NCI-H2196 (cell line): ENCODE data around the gene LIN37.
A peak's percentile ranks its signal among the peaks of the same experiment; 100 is the strongest.

Source experiments
- DNase-seq: peaks from one replicate; lab custom pipeline; 2025; ENCODE audit not compliant: unreplicated experiment; lab: John Stamatoyannopoulos, UW

The LIN37 gene

GRCh38 chr19:35734273-35734672 is 14.1 kb upstream of the LIN37 start:
- DNase-seq = no peak

GRCh38 chr19:35734889-35735288 is 13.5 kb upstream of the LIN37 start:
- DNase-seq = no peak

GRCh38 chr19:35736913-35737886 is 11.2 kb upstream of the LIN37 start:
- DNase-seq = no peak

- no peak for DNase-seq
These were observed 10.1 kb upstream of the LIN37 start for GRCh38 chr19:35738021-35738886.

- DNase-seq = no peak
These were observed 9.5 kb upstream of the LIN37 start for GRCh38 chr19:35738887-35739229.

- DNase-seq = no peak
These were observed 8.9 kb upstream of the LIN37 start for GRCh38 chr19:35739275-35740107.

- DNase-seq = no peak
These were observed 8.3 kb upstream of the LIN37 start for GRCh38 chr19:35740108-35740422.

GRCh38 chr19:35740423-35741202 is 7.8 kb upstream of the LIN37 start:
- DNase-seq = peak; percentile 98

- no peak for DNase-seq
These were observed 7.2 kb upstream of the LIN37 start for GRCh38 chr19:35741203-35741515.

- no peak for DNase-seq
These were observed 6.2 kb upstream of the LIN37 start, which contains the start of gene IGFLR1 for GRCh38 chr19:35742121-35742724. IGFLR1 (minus strand) TSS chr19:35742452; CDS start chr19:35741180, 1,272 bp downstream.

GRCh38 chr19:35743640-35744429 is 4.5 kb upstream of the LIN37 start:
- no peak for DNase-seq

- peak; percentile 97 for DNase-seq
These were observed 3.7 kb upstream of the LIN37 start for GRCh38 chr19:35744430-35745327.

- peak; percentile 100 for DNase-seq
These were observed 2.9 kb upstream of the LIN37 start, which contains the start of the genes PSENEN and U2AF1L4 for GRCh38 chr19:35745328-35746086. PSENEN (plus strand) TSS chr19:35745651; CDS start chr19:35745931, 280 bp downstream. U2AF1L4 (minus strand) TSS chr19:35745418; CDS start chr19:35745391, 27 bp downstream.

- DNase-seq = no peak
These were observed 2.3 kb upstream of the LIN37 start for GRCh38 chr19:35746087-35746462.

GRCh38 chr19:35746531-35746930 is 1.8 kb upstream of the LIN37 start:
- no peak for DNase-seq

GRCh38 chr19:35750167-35750566 is 1.8 kb downstream of the LIN37 start:
- no peak for DNase-seq
